ENCODE measurements around the gene CBX1. TPM values are rescaled to one million over a fixed set of nuclear protein-coding genes. Genes with fewer than 3 reads are reported as not detected.
A peak's percentile ranks its signal among the peaks of the same experiment; 100 is the strongest.

The CBX1 gene
- total RNA-seq, 1 donor from 2014 or later, result 210 TPM

- H3K4me1 Mint-ChIP-seq, result peaks cover 74% of the 10 kb centered on the region
- peak overlapping the region; percentile 86 for H3K4me3 Mint-ChIP-seq
- H3K27ac Mint-ChIP-seq (ENCODE audit: unreplicated experiment), result peak overlapping the region; percentile 43
- H3K9me3 Mint-ChIP-seq, result no peaks in the 10 kb centered on the region
- peaks cover 16% of the 10 kb centered on the region for H3K36me3 Mint-ChIP-seq (ENCODE audit: low read depth)
- no peaks in the 10 kb centered on the region for H3K27me3 Mint-ChIP-seq (ENCODE audit: low read depth)
- no peak for TF ChIP-seq CTCF (conservative IDR thresholded peaks at IDR 0.05)
- no peak for DNase-seq (ENCODE audit: low read depth, low spot score)
Observed at GRCh38 chr17:48053758-48054237, 47.5 kb downstream of the CBX1 start.

GRCh38 chr17:48052956-48053757, 48.1 kb downstream of the CBX1 start:
- Mint-ChIP-seq H3K36me3 (ENCODE audit: low read depth) (peaks cover 14% of the 10 kb centered on the region), H3K27me3 (ENCODE audit: low read depth) (no peaks in the 10 kb centered on the region), H3K4me3 (peak overlapping the region; percentile 86), H3K27ac (ENCODE audit: unreplicated experiment) (peak overlapping the region; percentile 27), H3K4me1 (peaks cover 76% of the 10 kb centered on the region), H3K9me3 (no peaks in the 10 kb centered on the region)
- no peak for DNase-seq (ENCODE audit: low read depth, low spot score)
- no peak for TF ChIP-seq CTCF (conservative IDR thresholded peaks at IDR 0.05)

GRCh38 chr17:48051706-48052486, 49.4 kb downstream of the CBX1 start:
- H3K4me1 Mint-ChIP-seq, result peaks cover 85% of the 10 kb centered on the region
- no peak for DNase-seq (ENCODE audit: low read depth, low spot score)
- no peaks in the 10 kb centered on the region for H3K27me3 Mint-ChIP-seq (ENCODE audit: low read depth)
- no peaks in the 10 kb centered on the region for H3K9me3 Mint-ChIP-seq
- peak overlapping the region; percentile 78 for H3K27ac Mint-ChIP-seq (ENCODE audit: unreplicated experiment)
- peak overlapping the region; percentile 86 for H3K4me3 Mint-ChIP-seq
- TF ChIP-seq CTCF (conservative IDR thresholded peaks at IDR 0.05), result no peak
- H3K36me3 Mint-ChIP-seq (ENCODE audit: low read depth), result peaks cover 12% of the 10 kb centered on the region

- DNase-seq (ENCODE audit: low read depth, low spot score), result no peak
- Mint-ChIP-seq H3K36me3 (ENCODE audit: low read depth) (peaks cover 7% of the 10 kb centered on the region), H3K27ac (ENCODE audit: unreplicated experiment) (no peak overlapping the region), H3K4me3 (peak overlapping the region; percentile 86), H3K27me3 (ENCODE audit: low read depth) (no peaks in the 10 kb centered on the region), H3K4me1 (peaks cover 89% of the 10 kb centered on the region), H3K9me3 (no peaks in the 10 kb centered on the region)
- no peak for TF ChIP-seq CTCF (conservative IDR thresholded peaks at IDR 0.05)
Observed at GRCh38 chr17:48051283-48051682, 50.0 kb downstream of the CBX1 start.

GRCh38 chr17:48048384-48049126, 52.7 kb downstream of the CBX1 start:
- Mint-ChIP-seq H3K9me3 (no peaks in the 10 kb centered on the region), H3K36me3 (ENCODE audit: low read depth) (peaks cover 5% of the 10 kb centered on the region), H3K27ac (ENCODE audit: unreplicated experiment) (peak overlapping the region; percentile 70), H3K4me1 (peaks cover 72% of the 10 kb centered on the region), H3K27me3 (ENCODE audit: low read depth) (no peaks in the 10 kb centered on the region), H3K4me3 (peak overlapping the region; percentile 90)
- no peak for TF ChIP-seq CTCF (conservative IDR thresholded peaks at IDR 0.05)
- peak; percentile 67 for DNase-seq (ENCODE audit: low read depth, low spot score)

All from neural crest cell (in vitro differentiated cells).